Fibroblast of skin of right quadriceps (primary cell): ENCODE results near the gene IDH2.

Source experiments
- DNase-seq: peaks from one replicate; pipeline ENCODE4 v3.0.0-alpha.2; 2013

IDH2 gene

DNA sequence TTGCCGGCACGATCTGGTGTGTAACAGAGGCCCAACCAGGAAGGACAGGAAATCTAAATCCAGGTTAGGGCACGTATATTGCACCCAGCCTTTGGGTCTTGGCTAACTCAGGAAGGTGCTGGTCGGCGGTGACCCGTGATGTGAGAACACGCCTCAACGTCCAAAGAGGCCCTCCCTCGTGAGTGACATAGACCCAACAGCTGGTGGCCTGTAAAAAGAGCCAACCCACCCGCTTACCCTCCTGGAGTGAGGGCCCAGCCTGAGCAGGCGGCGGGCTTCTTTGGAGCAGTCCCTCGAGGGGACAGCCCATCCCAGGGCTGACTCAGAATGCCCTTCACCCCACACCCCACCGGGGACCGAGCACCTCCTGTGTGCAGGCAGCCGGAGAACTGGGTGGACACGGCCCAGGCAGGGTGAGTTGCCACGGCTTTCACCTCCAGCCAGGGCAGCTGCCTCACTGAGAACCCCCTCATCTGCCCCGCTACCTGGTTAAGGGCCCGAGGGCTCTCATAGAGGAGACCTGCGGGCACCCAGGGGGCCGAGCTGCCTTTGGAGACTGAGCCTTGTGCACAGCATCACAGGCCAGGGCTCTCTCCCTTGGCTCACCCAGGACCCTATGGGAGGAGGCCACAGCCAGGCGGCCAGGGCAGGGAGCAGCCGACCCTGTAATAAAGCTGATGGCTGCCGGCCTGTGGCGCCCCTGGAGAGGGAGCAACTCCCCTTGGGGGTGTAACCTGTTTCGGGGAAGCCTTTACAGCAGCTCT lies 59.3 kb downstream of the IDH2 start:
- no peak for DNase-seq

DNA sequence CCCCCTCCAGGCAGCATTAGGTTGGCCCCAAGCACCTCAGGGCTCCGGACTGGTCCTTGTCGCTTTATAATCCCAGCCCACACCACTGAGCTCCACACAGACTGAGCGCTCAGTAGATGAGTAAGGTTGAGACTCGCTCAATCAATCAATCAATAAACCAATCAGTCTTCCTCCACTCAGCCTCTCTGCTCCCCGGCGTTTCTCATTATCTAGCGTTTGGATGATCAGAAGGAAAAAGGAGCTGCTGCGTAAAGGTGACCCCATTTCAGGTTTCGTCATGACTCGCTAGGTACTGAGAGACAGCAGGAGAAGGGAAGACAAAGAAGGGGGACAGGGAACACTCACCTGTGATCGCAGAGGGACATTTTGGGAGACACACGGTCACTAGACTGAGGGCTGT lies 59.9 kb downstream of the IDH2 start:
- no peak for DNase-seq

- DNase-seq = no peak
Observed at GRCh38 chr15:90040618-90041017, 61.6 kb downstream of the IDH2 start.

GRCh38 chr15:90039996-90040395 lies 62.3 kb downstream of the IDH2 start:
- DNase-seq = no peak

GRCh38 chr15:90038632-90039095 lies 63.6 kb downstream of the IDH2 start:
- DNase-seq = no peak

- peak; percentile 43 for DNase-seq
Observed at GRCh38 chr15:90037961-90038631, 64.2 kb downstream of the IDH2 start.

GRCh38 chr15:90037511-90037860 lies 64.8 kb downstream of the IDH2 start:
- peak; percentile 30 for DNase-seq

DNA sequence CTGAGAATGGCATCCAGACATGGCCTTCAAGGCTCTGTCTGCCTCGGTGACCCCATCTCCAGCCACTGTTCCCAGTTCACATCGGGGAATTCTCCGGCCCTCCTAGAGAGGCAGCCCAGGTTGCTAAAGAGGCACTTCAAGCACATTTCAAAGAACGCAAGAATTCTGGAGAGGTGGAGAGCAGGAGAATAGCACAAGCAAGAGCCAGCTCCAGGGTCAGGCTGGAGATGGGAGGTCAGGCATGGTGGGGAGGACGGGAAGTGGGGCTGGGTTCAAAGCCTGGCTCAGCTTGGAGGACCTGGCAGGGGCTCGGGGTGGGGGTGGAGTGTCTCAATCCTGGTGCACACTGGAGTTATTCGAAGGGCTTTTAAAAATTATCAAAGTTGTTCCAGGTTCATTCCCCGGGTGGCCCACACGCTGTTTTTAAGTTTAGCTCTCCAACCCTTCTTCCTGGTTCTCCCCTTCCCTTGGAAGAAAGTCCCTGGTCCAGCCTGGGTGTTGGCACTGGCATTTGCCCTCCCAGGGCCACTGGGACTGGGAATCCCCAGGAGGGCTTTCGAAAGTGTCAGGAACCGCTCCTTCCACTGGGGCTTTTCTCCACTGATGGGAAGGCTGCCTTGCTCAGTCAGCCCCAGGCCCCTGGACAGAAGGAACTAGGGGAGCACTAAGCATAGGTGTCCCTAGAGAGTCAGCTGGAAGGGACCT lies 65.3 kb downstream of the IDH2 start:
- DNase-seq = no peak

DNA sequence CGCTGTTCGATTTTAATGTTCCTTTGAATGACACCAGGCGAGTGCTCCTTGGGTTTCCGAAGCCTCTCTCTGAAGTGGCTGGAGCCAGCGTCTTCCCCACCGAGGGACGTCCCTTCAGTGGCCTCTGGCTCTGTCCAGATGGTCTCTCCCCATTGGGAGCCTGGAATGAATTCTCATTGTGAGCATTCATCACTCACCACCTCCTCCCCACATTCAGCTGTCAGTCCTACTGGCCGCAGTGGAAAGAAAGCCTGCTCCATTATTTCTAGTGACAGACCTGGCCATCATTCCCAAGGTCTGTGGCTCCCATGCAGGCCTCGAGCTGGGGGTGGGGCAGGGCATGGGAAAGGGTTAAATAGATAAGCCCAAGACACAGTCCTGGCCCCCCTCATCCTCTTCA lies 65.9 kb downstream of the IDH2 start:
- DNase-seq = no peak

- no peak for DNase-seq
Observed at GRCh38 chr15:90035840-90036230, 66.4 kb downstream of the IDH2 start.

GRCh38 chr15:90035095-90035839 lies 67.0 kb downstream of the IDH2 start:
- peak; percentile 70 for DNase-seq

DNA sequence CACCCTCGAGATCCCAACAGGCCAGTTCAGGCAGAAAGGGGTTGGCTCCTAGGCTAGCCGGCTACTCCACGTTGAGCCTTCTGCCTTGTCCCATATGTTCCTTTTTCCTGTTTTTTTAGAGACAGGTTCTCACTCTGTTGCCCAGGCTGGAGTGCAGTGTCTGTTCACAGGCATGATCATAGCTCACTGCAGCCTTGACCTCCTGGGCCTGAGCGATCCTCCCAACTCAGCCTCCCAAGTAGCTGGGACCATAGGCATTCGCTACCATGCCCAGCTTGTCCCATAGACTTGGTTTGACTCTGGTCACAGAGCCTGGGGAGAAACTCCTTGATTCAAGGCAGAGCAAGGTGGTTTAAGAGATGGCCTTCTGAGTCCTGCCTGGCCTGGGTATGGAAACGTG lies 68.8 kb downstream of the IDH2 start:
- DNase-seq = no peak
